ENCODE measurements around the gene DSTYK.

- TF ChIP-seq POLR2A (IDR thresholded peaks at IDR 0.05; ENCODE audit: low read length), result no peak
- no peak for TF ChIP-seq GATA1 (IDR thresholded peaks at IDR 0.05; ENCODE audit: low read depth, low read length)
Measured at GRCh38 chr1:205241366-205242030, 30.0 kb upstream of the DSTYK start.
